GM23338 (cell line): ENCODE data around the gene NLN. TPM values are rescaled to one million over a fixed set of nuclear protein-coding genes. Genes with fewer than 3 reads are reported as not detected.

Experiments used
- CREB1 ChIP-seq: fragments of 250-450 bp; sonication (Bioruptor Pico); IDR thresholded peaks from 2 replicates; pipeline ENCODE4 v1.5.0; 2020; ENCODE audit warnings: low read depth, mild to moderate bottlenecking, moderate library complexity
- EZH2 ChIP-seq: fragments of 200-600 bp; sonication (generic); IDR thresholded peaks from one replicate; pipeline ENCODE4 v1.8.0; 2017; ENCODE audit warnings: antibody characterized with exemption, mild to moderate bottlenecking, low read depth; ENCODE audit not compliant: unreplicated experiment
- JUNB ChIP-seq: IDR thresholded peaks from one replicate; pipeline ENCODE4 v1.6.1; 2016; ENCODE audit warnings: antibody characterized with exemption; ENCODE audit not compliant: unreplicated experiment
- NANOG ChIP-seq: IDR thresholded peaks from 2 replicates; pipeline ENCODE4 v1.6.1; 2016; ENCODE audit warnings: antibody characterized with exemption, borderline replicate concordance
- STAT1 ChIP-seq: IDR thresholded peaks from one replicate; pipeline ENCODE4 v1.6.1; 2016; ENCODE audit warnings: antibody characterized with exemption; ENCODE audit not compliant: unreplicated experiment
- ZNF114 ChIP-seq: fragments of 250-450 bp; sonication (Bioruptor Pico); IDR thresholded peaks from 2 replicates; pipeline ENCODE4 v1.5.0; 2020; ENCODE audit warnings: mild to moderate bottlenecking, moderate library complexity
- ZNF331 ChIP-seq: fragments of 250-450 bp; sonication (Bioruptor Pico); IDR thresholded peaks from 2 replicates; pipeline ENCODE4 v1.5.0; 2020; ENCODE audit warnings: low read depth, mild to moderate bottlenecking, moderate library complexity
- polyA plus RNA-seq: library from polyadenylated mRNA; unstranded; fragments of >200 nt; fragmentation: Nextera tagmentation; extraction: Ambion mirVana; gene quantifications from 2 replicates; pipeline ENCODE4 v1.2.1, GENCODE V29; 2016
- total RNA-seq: library from RNA; depleted of rRNA; stranded (reverse); fragments of >200 nt; shearing (Covaris generic); gene quantifications from 2 replicates; pipeline ENCODE4 v1.2.3, GENCODE V29; 2014
- TF ChIP-seq, protein P1 (sequence below): fragments of 250-450 bp; sonication (Bioruptor Pico); IDR thresholded peaks from 2 replicates; pipeline ENCODE4 v1.5.0; 2020; ENCODE audit warnings: mild to moderate bottlenecking, moderate library complexity
- TF ChIP-seq, protein P2 (sequence below), 2 experiments: fragments of 200-600 bp in 1 of 2; sonication (generic) in 1 of 2; conservative IDR thresholded peaks; 2 replicates each; pipeline versions ENCODE4 v1.5.1 to v1.6.1; 2016 to 2017; ENCODE audit warnings: antibody characterized with exemption in 2 of 2, low read depth in 2 of 2, mild to moderate bottlenecking in 2 of 2, moderate library complexity in 1 of 2
- TF ChIP-seq, protein P3 (sequence below): IDR thresholded peaks from 2 replicates; pipeline ENCODE4 v1.6.1; 2016; ENCODE audit warnings: antibody characterized with exemption

Gene NLN
- total and polyA plus RNA-seq, 2 experiments from 2014 or later: 56.4 to 168 TPM

DNA sequence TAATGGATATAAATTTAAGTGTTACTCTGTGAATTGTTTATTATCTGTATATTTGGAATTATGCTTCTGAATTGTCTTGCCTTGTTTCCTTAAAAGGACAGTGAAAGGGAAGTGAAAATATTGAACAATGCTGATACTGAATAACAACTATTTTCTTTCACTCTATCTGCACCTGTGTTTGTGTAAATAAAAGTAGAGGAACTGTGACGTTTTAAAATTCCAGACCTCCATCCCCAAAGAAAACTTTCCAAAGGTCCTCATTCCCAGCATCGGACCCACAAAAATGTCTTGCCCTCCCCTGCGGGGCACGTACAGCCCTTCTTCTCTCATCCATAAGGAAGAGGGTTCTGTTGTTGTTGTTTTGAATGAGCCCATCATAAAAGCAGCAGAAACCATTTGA, 100.0 kb downstream of the NLN start (continued):
- TF ChIP-seq, protein P1, sequence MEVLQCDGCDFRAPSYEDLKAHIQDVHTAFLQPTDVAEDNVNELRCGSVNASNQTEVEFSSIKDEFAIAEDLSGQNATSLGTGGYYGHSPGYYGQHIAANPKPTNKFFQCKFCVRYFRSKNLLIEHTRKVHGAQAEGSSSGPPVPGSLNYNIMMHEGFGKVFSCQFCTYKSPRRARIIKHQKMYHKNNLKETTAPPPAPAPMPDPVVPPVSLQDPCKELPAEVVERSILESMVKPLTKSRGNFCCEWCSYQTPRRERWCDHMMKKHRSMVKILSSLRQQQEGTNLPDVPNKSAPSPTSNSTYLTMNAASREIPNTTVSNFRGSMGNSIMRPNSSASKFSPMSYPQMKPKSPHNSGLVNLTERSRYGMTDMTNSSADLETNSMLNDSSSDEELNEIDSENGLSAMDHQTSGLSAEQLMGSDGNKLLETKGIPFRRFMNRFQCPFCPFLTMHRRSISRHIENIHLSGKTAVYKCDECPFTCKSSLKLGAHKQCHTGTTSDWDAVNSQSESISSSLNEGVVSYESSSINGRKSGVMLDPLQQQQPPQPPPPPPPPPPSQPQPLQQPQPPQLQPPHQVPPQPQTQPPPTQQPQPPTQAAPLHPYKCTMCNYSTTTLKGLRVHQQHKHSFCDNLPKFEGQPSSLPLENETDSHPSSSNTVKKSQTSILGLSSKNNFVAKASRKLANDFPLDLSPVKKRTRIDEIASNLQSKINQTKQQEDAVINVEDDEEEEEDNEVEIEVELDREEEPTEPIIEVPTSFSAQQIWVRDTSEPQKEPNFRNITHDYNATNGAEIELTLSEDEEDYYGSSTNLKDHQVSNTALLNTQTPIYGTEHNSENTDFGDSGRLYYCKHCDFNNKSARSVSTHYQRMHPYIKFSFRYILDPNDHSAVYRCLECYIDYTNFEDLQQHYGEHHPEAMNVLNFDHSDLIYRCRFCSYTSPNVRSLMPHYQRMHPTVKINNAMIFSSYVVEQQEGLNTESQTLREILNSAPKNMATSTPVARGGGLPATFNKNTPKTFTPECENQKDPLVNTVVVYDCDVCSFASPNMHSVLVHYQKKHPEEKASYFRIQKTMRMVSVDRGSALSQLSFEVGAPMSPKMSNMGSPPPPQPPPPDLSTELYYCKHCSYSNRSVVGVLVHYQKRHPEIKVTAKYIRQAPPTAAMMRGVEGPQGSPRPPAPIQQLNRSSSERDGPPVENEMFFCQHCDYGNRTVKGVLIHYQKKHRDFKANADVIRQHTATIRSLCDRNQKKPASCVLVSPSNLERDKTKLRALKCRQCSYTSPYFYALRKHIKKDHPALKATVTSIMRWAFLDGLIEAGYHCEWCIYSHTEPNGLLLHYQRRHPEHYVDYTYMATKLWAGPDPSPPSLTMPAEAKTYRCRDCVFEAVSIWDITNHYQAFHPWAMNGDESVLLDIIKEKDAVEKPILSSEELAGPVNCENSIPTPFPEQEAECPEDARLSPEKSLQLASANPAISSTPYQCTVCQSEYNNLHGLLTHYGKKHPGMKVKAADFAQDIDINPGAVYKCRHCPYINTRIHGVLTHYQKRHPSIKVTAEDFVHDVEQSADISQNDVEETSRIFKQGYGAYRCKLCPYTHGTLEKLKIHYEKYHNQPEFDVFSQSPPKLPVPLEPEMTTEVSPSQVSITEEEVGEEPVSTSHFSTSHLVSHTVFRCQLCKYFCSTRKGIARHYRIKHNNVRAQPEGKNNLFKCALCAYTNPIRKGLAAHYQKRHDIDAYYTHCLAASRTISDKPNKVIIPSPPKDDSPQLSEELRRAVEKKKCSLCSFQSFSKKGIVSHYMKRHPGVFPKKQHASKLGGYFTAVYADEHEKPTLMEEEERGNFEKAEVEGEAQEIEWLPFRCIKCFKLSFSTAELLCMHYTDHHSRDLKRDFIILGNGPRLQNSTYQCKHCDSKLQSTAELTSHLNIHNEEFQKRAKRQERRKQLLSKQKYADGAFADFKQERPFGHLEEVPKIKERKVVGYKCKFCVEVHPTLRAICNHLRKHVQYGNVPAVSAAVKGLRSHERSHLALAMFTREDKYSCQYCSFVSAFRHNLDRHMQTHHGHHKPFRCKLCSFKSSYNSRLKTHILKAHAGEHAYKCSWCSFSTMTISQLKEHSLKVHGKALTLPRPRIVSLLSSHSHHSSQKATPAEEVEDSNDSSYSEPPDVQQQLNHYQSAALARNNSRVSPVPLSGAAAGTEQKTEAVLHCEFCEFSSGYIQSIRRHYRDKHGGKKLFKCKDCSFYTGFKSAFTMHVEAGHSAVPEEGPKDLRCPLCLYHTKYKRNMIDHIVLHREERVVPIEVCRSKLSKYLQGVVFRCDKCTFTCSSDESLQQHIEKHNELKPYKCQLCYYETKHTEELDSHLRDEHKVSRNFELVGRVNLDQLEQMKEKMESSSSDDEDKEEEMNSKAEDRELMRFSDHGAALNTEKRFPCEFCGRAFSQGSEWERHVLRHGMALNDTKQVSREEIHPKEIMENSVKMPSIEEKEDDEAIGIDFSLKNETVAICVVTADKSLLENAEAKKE (CRISPR knock-in tag): no peak
- TF ChIP-seq JUNB (no peak), ZNF114 (CRISPR knock-in tag) (no peak), NANOG (no peak), EZH2 (no peak), STAT1 (no peak), ZNF331 (CRISPR knock-in tag) (no peak), CREB1 (CRISPR knock-in tag) (no peak)
- TF ChIP-seq, protein P2, sequence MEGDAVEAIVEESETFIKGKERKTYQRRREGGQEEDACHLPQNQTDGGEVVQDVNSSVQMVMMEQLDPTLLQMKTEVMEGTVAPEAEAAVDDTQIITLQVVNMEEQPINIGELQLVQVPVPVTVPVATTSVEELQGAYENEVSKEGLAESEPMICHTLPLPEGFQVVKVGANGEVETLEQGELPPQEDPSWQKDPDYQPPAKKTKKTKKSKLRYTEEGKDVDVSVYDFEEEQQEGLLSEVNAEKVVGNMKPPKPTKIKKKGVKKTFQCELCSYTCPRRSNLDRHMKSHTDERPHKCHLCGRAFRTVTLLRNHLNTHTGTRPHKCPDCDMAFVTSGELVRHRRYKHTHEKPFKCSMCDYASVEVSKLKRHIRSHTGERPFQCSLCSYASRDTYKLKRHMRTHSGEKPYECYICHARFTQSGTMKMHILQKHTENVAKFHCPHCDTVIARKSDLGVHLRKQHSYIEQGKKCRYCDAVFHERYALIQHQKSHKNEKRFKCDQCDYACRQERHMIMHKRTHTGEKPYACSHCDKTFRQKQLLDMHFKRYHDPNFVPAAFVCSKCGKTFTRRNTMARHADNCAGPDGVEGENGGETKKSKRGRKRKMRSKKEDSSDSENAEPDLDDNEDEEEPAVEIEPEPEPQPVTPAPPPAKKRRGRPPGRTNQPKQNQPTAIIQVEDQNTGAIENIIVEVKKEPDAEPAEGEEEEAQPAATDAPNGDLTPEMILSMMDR (conservative IDR thresholded peaks at IDR 0.05; ENCODE audit: low read depth in 2 of 2): no peak
- TF ChIP-seq, protein P3, sequence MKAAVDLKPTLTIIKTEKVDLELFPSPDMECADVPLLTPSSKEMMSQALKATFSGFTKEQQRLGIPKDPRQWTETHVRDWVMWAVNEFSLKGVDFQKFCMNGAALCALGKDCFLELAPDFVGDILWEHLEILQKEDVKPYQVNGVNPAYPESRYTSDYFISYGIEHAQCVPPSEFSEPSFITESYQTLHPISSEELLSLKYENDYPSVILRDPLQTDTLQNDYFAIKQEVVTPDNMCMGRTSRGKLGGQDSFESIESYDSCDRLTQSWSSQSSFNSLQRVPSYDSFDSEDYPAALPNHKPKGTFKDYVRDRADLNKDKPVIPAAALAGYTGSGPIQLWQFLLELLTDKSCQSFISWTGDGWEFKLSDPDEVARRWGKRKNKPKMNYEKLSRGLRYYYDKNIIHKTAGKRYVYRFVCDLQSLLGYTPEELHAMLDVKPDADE: no peak
